LNCAP (cell line): Measurements from ENCODE around the gene B4GALT4.

Experiments
- TF ChIP-seq, protein P1 (sequence below): fragments of 450-650 bp; IDR thresholded peaks from 2 replicates; pipeline ENCODE4 v1.5.1; 2017; ENCODE audit warnings: mild to moderate bottlenecking

B4GALT4 gene

DNA sequence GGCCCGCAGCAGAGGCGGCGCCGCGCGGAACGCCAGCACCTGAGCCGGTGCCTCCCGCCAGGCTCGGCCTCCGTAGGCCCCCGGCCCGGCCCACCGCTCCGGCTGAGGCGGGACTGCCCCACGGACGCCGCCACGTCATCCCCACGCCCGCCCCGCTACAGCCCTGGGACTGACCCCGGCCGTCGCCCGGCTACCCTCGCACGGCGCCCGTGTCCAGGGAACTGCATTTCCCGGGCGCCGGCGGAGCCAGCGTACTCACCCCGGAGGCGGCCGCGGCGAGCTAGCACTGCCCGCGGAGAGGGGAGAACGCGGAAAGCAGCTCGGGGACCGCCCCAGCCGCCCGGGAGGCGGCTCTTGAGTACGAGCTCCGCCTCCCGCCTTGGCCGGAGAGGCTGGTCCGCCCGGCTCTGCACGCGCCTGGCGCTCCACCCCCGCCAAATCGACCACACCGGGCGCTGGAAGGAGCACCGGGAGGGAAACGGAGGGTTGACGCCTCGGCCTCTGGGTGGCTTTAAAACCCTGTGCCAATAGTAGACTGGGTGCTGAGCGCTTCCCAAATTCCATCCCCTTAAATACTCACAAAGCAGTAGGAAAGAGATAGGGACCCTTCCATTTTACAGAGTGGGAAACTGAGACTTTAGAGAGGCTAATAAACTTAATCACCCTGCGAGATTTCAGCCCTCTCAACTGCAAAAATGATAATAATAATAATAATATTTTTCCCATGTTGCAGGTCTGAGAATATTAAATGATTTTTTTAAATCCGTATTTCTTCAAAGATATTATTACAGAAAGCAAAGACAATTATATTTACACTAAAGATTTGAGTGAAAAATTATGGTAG is at the start of gene B4GALT4:
Gene B4GALT4, minus strand, starts transcription at position 288 of the 844 bp plus-strand sequence. CDS start 10,779 bp downstream, outside the sequence.
- TF ChIP-seq, protein P1, sequence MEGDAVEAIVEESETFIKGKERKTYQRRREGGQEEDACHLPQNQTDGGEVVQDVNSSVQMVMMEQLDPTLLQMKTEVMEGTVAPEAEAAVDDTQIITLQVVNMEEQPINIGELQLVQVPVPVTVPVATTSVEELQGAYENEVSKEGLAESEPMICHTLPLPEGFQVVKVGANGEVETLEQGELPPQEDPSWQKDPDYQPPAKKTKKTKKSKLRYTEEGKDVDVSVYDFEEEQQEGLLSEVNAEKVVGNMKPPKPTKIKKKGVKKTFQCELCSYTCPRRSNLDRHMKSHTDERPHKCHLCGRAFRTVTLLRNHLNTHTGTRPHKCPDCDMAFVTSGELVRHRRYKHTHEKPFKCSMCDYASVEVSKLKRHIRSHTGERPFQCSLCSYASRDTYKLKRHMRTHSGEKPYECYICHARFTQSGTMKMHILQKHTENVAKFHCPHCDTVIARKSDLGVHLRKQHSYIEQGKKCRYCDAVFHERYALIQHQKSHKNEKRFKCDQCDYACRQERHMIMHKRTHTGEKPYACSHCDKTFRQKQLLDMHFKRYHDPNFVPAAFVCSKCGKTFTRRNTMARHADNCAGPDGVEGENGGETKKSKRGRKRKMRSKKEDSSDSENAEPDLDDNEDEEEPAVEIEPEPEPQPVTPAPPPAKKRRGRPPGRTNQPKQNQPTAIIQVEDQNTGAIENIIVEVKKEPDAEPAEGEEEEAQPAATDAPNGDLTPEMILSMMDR = no peak

GRCh38 chr3:119289404-119289770 is 48.7 kb upstream of the B4GALT4 start:
- TF ChIP-seq, protein P1 = no peak

GRCh38 chr3:119288669-119289403 is 48.2 kb upstream of the B4GALT4 start:
- TF ChIP-seq, protein P1 = no peak

DNA sequence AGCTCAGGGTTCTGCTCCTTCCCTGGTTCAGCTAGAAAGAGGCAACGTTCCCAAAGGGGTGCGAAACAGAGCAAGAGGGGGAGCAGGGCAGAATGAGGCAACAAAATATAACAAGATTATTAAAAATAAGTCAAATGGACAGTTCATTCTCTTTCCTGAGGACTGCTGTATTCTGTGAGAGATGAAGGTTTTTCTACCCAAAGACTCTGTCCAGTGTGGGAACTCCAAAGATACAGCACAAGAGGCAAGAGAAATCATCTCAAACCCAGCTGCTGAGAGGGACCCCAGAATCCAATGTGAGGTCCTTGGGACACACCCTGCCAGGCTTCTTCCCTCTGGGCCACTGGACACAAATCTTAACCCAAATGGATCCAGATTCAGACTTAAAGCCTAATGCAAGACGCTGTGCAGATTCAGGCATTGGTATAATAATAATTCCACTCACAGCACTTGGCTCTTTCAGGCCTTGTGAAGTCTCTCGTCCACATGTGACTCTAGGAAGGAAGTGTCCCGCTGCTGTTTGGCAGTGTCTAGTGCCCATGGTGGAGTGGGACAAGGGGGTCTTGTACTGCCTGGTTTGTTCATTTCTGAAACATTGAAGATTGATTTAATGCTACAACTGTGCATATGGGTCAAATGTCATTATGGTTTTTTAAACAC is 39.0 kb upstream of the B4GALT4 start:
- TF ChIP-seq, protein P1 = no peak

DNA sequence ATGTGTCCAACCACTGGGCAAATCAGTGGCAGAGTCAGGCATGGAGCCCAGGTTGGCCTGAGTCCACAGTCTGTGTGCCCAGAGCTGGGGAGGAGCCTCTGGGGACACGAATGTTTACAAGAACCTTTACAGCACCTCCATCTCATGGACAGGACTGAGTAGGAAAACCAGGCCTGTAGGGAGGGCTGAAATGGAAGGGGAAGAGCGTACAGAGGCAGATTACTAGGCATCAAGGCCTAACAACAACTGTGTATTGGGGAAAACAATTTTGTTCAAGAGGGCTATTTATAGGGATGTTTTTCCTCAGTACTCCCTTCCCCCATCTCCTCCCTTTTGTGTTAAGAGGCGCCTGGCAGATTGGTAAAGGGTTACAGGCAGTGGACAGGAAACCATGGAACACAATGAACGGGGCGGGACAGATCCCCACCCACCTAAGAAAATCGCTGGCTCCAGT is 38.5 kb upstream of the B4GALT4 start:
- TF ChIP-seq, protein P1 = no peak

DNA sequence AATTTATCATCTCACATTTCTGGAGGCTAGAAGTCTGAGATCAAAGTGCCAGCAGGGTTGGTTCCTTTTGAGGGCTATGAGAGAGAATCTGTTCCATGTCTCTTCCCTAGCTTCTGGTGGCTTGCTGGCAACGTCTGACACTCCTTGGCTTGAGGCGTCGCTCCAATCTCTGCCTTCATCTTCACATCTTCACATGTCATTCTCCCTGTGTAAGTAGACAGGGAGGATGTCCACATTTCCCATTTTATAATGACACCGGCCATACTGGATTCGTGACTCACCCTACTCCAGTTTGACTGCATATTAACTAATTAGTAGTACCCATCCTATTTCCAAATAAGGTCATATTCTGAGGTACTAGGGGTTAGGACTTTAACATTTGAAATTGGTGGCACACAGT is 36.0 kb upstream of the B4GALT4 start:
- TF ChIP-seq, protein P1 = no peak

DNA sequence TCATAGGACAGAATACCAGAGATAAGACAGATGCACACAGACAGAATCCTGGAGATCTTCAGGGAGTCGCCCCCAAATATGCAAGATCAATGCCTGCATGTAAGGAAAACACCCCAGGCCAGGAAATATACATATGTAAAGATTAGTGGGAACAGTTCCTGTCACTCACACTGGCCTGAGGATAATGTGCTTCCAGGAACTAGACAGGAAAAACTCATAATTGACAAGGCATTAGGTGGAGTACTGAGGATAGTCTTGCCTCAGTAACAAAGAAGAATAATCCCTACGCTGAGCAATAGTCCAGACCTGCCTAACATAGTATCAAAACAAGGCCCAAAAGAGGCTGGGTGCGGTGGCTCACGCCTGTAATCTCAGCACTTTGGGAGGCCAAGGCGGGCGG is 20.4 kb upstream of the B4GALT4 start:
- TF ChIP-seq, protein P1 = no peak
